Cerebellar cortex (tissue), 1 donor: ENCODE measurements around the gene SYDE2.
"Not testable (repeated sequence)": the region's sequence is repeated elsewhere in the genome, so short reads cannot be mapped to it uniquely, and the experiment has no call there.

Source experiments
- DNase-seq: peaks from one replicate; pipeline ENCODE4 v3.0.0-alpha.2; 2015; ENCODE audit warnings: low spot score

SYDE2 gene

GRCh38 chr1:85219853-85220610 lies 19.2 kb upstream of the SYDE2 start:
- no peak for DNase-seq

GRCh38 chr1:85216697-85217096 lies 15.9 kb upstream of the SYDE2 start:
- no peak for DNase-seq

GRCh38 chr1:85214654-85215053 lies 13.8 kb upstream of the SYDE2 start:
- no peak for DNase-seq

GRCh38 chr1:85208488-85208887 lies 7.7 kb upstream of the SYDE2 start:
- DNase-seq = no peak

GRCh38 chr1:85203573-85204171 lies 2.9 kb upstream of the SYDE2 start:
- no peak for DNase-seq

GRCh38 chr1:85202864-85203255 lies 2.0 kb upstream of the SYDE2 start:
- no peak for DNase-seq

- no peak for DNase-seq
Observed at GRCh38 chr1:85202092-85202863, 1.5 kb upstream of the SYDE2 start.

GRCh38 chr1:85201340-85202091 lies 700 bp upstream of the SYDE2 start:
- DNase-seq = peak; percentile 34

GRCh38 chr1:85199667-85200462 lies 951 bp downstream of the SYDE2 start:
- DNase-seq = no peak

- no peak for DNase-seq
Observed at GRCh38 chr1:85198864-85199263, 2.0 kb downstream of the SYDE2 start.

GRCh38 chr1:85196358-85196757 lies 4.5 kb downstream of the SYDE2 start:
- no peak for DNase-seq

- no peak for DNase-seq
Observed at GRCh38 chr1:85195703-85196102, 5.1 kb downstream of the SYDE2 start.

- DNase-seq = not testable (repeated sequence)
Observed at GRCh38 chr1:85192129-85192528, 8.7 kb downstream of the SYDE2 start.

GRCh38 chr1:85189120-85189519 lies 11.7 kb downstream of the SYDE2 start:
- no peak for DNase-seq

- no peak for DNase-seq
Observed at GRCh38 chr1:85188530-85188929, 12.3 kb downstream of the SYDE2 start.

GRCh38 chr1:85187021-85187420 lies 13.8 kb downstream of the SYDE2 start:
- DNase-seq = not testable (repeated sequence)

- no peak for DNase-seq
Observed at GRCh38 chr1:85184245-85184644, 16.6 kb downstream of the SYDE2 start.

GRCh38 chr1:85182700-85183099 lies 18.1 kb downstream of the SYDE2 start:
- no peak for DNase-seq

- no peak for DNase-seq
Observed at GRCh38 chr1:85180869-85181268, 19.9 kb downstream of the SYDE2 start.

- no peak for DNase-seq
Observed at GRCh38 chr1:85179522-85179921, 21.3 kb downstream of the SYDE2 start.

GRCh38 chr1:85178396-85178795 lies 22.4 kb downstream of the SYDE2 start:
- DNase-seq = no peak
